GM10266 (cell line): ENCODE results near the gene PANK1.

Experiments
- DNase-seq: peaks from one replicate; pipeline ENCODE4 v3.0.0; 2012; ENCODE audit errors: extremely low spot score
- TF ChIP-seq, protein P1 (sequence below): IDR thresholded peaks from 2 replicates; pipeline ENCODE4 v1.5.1; 2012; ENCODE audit warnings: mild to moderate bottlenecking, low read depth; ENCODE audit not compliant: control insufficient read depth, insufficient read depth; ENCODE audit errors: missing control alignments

Gene PANK1

GRCh38 chr10:89604200-89604599 lies 40.8 kb downstream of the PANK1 start:
- TF ChIP-seq, protein P1, sequence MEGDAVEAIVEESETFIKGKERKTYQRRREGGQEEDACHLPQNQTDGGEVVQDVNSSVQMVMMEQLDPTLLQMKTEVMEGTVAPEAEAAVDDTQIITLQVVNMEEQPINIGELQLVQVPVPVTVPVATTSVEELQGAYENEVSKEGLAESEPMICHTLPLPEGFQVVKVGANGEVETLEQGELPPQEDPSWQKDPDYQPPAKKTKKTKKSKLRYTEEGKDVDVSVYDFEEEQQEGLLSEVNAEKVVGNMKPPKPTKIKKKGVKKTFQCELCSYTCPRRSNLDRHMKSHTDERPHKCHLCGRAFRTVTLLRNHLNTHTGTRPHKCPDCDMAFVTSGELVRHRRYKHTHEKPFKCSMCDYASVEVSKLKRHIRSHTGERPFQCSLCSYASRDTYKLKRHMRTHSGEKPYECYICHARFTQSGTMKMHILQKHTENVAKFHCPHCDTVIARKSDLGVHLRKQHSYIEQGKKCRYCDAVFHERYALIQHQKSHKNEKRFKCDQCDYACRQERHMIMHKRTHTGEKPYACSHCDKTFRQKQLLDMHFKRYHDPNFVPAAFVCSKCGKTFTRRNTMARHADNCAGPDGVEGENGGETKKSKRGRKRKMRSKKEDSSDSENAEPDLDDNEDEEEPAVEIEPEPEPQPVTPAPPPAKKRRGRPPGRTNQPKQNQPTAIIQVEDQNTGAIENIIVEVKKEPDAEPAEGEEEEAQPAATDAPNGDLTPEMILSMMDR = no peak
- no peak for DNase-seq

DNA sequence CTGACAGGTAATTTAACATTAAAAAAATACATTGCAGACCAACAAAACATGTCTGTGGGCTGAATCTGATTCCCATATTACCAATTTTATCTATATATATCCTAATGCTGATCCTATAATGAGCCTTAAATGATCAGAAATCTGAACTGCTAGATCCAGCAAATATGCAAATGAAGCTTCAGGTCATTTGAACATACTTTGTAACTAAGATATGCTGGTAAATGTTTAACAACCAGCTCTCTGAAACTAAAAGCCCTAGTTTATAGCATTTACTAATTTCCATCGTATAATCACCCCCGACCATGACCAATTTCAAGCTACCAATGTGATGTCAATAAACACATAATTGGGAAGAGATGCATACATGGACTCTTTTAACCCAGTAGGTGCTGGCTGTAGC lies 42.1 kb downstream of the PANK1 start:
- TF ChIP-seq, protein P1 = no peak
- DNase-seq = no peak

GRCh38 chr10:89601728-89602361 lies 43.2 kb downstream of the PANK1 start:
- TF ChIP-seq, protein P1 = no peak
- no peak for DNase-seq

- TF ChIP-seq, protein P1 = no peak
Measured at GRCh38 chr10:89600041-89600440, 45.0 kb downstream of the PANK1 start.

DNA sequence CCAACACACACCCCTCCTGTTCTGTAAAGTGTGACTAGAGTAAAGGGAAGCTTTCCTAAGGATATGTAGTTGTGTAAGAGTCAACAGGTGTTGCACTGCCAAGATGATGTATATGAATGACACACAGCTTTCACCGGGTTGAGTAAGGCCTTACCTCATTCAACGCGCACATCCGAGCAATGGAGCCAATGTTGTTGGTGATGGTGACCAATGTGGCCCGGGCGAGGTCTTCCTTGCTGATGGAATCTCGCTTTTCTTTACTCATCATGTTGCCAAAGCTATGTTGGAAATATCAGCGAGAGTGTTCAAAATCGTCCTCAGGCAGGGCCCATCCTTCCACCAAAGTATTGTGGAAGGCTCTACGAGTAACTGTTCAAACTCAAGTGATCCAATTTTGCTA lies 52.0 kb downstream of the PANK1 start:
- TF ChIP-seq, protein P1 = no peak
- DNase-seq = no peak

More at GRCh38 chr10:89600041-89600440, 45.0 kb downstream of the PANK1 start:
- no peak for DNase-seq

GRCh38 chr10:89592539-89592938 lies 52.5 kb downstream of the PANK1 start:
- TF ChIP-seq, protein P1 = no peak

GRCh38 chr10:89591796-89592271 lies 53.2 kb downstream of the PANK1 start:
- TF ChIP-seq, protein P1 = no peak
- no peak for DNase-seq

More at GRCh38 chr10:89592539-89592938, 52.5 kb downstream of the PANK1 start:
- no peak for DNase-seq
